Liver (tissue), 3 donors: ENCODE results near the gene DEFB114.

ENCODE experiments used
- EGR1 ChIP-seq, 2 donors: IDR thresholded peaks; 2 replicates each; pipeline ENCODE4 v1.6.1; 2016 to 2018; ENCODE audit warnings: antibody characterized with exemption in 2 of 2, low read depth in 2 of 2
- RAD21 ChIP-seq, 2 donors: IDR thresholded peaks; 2 replicates each; pipeline ENCODE4 v1.6.1; 2016; ENCODE audit warnings: antibody characterized with exemption in 2 of 2, mild to moderate bottlenecking in 2 of 2
- RXRA ChIP-seq, 2 donors: IDR thresholded peaks; 2 replicates each; pipeline ENCODE4 v1.6.1; 2017 to 2018; ENCODE audit warnings: antibody characterized with exemption in 2 of 2, mild to moderate bottlenecking in 1 of 2
- YY1 ChIP-seq: IDR thresholded peaks from 2 replicates; pipeline ENCODE4 v1.6.1; 2016; ENCODE audit warnings: antibody characterized with exemption, mild to moderate bottlenecking
- TF ChIP-seq, protein P1 (sequence below): fragments of 150-350 bp; IDR thresholded peaks from 2 replicates; pipeline ENCODE4 v1.5.1; 2017; ENCODE audit warnings: improper control_type of control experiment, low read depth, low read length; ENCODE audit not compliant: missing input control
- TF ChIP-seq, protein P2 (sequence below): IDR thresholded peaks from 2 replicates; pipeline ENCODE4 v1.6.1; 2016; ENCODE audit warnings: antibody characterized with exemption
- TF ChIP-seq, protein P3 (sequence below): IDR thresholded peaks from 2 replicates; pipeline ENCODE4 v1.6.1; 2016; ENCODE audit warnings: antibody characterized with exemption
- TF ChIP-seq, protein P4 (sequence below): IDR thresholded peaks from 2 replicates; pipeline ENCODE4 v1.6.1; 2016; ENCODE audit warnings: antibody characterized with exemption, mild to moderate bottlenecking
- donor health status: healthy.
- donor health status: healthy.

DNA sequence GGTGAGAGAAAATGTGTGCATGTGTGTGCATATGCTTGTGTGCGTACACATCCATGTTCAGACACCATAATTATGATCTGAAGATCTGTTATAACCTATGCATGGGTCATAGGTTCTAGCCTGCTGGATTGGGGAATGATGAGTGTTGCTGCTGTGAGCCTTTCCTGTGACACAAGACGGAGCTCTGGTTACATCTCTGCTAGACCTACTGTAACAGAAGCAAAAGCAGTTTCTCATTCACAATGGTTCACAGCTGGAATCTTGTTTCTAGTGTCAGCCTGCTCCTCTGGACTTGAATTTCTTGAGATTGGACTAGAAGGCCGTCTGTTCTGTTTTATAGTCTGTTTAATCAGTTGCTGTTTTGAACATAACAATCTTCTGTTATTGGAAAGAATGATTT lies 40.1 kb downstream of the DEFB114 start:
- TF ChIP-seq, protein P1, sequence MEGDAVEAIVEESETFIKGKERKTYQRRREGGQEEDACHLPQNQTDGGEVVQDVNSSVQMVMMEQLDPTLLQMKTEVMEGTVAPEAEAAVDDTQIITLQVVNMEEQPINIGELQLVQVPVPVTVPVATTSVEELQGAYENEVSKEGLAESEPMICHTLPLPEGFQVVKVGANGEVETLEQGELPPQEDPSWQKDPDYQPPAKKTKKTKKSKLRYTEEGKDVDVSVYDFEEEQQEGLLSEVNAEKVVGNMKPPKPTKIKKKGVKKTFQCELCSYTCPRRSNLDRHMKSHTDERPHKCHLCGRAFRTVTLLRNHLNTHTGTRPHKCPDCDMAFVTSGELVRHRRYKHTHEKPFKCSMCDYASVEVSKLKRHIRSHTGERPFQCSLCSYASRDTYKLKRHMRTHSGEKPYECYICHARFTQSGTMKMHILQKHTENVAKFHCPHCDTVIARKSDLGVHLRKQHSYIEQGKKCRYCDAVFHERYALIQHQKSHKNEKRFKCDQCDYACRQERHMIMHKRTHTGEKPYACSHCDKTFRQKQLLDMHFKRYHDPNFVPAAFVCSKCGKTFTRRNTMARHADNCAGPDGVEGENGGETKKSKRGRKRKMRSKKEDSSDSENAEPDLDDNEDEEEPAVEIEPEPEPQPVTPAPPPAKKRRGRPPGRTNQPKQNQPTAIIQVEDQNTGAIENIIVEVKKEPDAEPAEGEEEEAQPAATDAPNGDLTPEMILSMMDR, result no peak
- TF ChIP-seq, protein P2, sequence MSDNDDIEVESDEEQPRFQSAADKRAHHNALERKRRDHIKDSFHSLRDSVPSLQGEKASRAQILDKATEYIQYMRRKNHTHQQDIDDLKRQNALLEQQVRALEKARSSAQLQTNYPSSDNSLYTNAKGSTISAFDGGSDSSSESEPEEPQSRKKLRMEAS, result no peak
- TF ChIP-seq, protein P3, sequence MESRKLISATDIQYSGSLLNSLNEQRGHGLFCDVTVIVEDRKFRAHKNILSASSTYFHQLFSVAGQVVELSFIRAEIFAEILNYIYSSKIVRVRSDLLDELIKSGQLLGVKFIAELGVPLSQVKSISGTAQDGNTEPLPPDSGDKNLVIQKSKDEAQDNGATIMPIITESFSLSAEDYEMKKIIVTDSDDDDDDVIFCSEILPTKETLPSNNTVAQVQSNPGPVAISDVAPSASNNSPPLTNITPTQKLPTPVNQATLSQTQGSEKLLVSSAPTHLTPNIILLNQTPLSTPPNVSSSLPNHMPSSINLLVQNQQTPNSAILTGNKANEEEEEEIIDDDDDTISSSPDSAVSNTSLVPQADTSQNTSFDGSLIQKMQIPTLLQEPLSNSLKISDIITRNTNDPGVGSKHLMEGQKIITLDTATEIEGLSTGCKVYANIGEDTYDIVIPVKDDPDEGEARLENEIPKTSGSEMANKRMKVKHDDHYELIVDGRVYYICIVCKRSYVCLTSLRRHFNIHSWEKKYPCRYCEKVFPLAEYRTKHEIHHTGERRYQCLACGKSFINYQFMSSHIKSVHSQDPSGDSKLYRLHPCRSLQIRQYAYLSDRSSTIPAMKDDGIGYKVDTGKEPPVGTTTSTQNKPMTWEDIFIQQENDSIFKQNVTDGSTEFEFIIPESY, result no peak
- TF ChIP-seq EGR1 (IDR thresholded peaks at IDR 0.05; ENCODE audit: low read depth in 2 of 2) (no peak), RXRA (IDR thresholded peaks at IDR 0.05) (no peak), RAD21 (IDR thresholded peaks at IDR 0.05) (peak in 1 of 2 donors; percentile 24), YY1 (no peak)
- TF ChIP-seq, protein P4, sequence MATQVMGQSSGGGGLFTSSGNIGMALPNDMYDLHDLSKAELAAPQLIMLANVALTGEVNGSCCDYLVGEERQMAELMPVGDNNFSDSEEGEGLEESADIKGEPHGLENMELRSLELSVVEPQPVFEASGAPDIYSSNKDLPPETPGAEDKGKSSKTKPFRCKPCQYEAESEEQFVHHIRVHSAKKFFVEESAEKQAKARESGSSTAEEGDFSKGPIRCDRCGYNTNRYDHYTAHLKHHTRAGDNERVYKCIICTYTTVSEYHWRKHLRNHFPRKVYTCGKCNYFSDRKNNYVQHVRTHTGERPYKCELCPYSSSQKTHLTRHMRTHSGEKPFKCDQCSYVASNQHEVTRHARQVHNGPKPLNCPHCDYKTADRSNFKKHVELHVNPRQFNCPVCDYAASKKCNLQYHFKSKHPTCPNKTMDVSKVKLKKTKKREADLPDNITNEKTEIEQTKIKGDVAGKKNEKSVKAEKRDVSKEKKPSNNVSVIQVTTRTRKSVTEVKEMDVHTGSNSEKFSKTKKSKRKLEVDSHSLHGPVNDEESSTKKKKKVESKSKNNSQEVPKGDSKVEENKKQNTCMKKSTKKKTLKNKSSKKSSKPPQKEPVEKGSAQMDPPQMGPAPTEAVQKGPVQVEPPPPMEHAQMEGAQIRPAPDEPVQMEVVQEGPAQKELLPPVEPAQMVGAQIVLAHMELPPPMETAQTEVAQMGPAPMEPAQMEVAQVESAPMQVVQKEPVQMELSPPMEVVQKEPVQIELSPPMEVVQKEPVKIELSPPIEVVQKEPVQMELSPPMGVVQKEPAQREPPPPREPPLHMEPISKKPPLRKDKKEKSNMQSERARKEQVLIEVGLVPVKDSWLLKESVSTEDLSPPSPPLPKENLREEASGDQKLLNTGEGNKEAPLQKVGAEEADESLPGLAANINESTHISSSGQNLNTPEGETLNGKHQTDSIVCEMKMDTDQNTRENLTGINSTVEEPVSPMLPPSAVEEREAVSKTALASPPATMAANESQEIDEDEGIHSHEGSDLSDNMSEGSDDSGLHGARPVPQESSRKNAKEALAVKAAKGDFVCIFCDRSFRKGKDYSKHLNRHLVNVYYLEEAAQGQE, result no peak
